NOMO-1 (cell line): ENCODE results near the gene LRP1-AS.
A peak's percentile ranks its signal among the peaks of the same experiment; 100 is the strongest.

Experiments
- DNase-seq, 2 experiments: peaks; one replicate each; lab custom pipeline; 2025; ENCODE audit not compliant: unreplicated experiment in 2 of 2; lab: John Stamatoyannopoulos, UW

LRP1-AS gene

DNA sequence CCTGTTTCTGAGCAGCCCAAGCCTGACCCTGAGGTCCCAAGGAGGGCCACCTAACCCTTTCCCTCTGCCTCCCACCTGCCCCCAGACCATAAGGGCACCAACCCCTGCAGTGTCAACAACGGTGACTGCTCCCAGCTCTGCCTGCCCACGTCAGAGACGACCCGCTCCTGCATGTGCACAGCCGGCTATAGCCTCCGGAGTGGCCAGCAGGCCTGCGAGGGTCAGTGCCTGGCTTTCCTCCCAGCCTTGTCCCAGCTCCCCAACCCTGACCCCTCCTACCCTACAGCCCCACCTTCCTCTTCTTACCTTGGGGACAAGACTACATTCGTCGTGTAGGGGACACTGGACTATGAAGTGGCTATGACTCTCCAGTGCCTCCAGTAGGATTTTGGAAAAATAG is 33.7 kb upstream of the LRP1-AS start:
- no peak for DNase-seq

DNA sequence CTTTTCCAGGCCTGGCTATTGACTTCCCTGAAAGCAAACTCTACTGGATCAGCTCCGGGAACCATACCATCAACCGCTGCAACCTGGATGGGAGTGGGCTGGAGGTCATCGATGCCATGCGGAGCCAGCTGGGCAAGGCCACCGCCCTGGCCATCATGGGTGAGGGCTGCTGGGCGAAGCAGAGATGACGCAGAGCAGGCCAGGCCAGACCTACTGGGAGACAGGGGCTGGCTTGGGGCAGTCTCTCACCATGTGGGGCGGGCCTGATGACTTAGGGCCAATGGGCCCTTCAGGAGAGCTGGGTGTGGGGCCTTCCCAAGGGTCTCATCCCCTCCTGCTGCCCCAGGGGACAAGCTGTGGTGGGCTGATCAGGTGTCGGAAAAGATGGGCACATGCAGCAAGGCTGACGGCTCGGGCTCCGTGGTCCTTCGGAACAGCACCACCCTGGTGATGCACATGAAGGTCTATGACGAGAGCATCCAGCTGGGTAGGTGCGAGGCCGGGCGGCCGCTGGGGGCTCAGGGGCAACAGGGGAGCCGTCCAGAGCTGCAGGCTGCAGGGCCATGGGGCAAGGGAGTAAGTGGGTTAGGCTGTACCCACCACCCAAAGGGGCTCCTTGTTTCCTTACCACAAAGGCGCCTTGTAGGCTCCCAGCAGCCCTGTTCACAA is 33.0 kb upstream of the LRP1-AS start:
- DNase-seq: no peak

DNA sequence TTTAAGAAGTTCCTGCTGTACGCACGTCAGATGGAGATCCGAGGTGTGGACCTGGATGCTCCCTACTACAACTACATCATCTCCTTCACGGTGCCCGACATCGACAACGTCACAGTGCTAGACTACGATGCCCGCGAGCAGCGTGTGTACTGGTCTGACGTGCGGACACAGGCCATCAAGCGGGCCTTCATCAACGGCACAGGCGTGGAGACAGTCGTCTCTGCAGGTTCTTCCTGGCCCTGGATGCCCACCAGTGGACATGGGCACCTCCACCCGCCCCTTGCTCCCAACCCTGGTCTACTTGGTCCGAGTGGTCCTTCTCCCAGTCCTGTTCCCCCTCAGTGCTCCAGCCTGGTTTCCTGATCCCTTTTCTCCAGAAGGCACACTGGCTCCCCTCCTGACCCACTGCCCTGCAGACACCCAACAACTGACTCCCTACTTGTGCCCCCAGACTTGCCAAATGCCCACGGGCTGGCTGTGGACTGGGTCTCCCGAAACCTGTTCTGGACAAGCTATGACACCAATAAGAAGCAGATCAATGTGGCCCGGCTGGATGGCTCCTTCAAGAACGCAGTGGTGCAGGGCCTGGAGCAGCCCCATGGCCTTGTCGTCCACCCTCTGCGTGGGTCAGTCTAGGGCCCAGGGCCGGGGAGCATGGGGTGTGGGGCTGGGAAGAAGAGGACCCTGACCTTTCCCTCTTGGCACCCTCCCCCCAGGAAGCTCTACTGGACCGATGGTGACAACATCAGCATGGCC is 32.1 kb upstream of the LRP1-AS start:
- DNase-seq: no peak

GRCh38 chr12:57178213-57178612 is 30.8 kb upstream of the LRP1-AS start:
- DNase-seq: no peak

GRCh38 chr12:57177354-57177753 is 29.9 kb upstream of the LRP1-AS start:
- DNase-seq: no peak

GRCh38 chr12:57176846-57177245 is 29.4 kb upstream of the LRP1-AS start:
- no peak for DNase-seq

DNA sequence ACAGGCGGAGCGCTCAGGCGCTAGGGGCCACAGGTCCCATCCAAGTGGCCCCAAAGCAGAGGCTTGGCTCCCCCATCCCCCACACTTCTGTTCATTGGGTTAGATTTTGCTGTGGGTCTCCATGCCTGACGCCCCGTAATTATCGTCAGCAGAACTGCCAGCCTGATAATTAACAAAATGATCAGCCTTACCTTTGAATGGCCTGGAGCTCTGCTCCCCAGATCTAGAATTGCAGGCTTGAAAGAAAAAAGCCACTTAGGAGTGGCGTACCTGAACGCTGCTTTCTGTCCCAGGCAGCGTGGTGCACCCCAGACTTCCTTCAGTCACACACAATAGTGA is 28.7 kb upstream of the LRP1-AS start:
- DNase-seq: no peak

- peak; percentile 63 to 77 for DNase-seq
Measured at GRCh38 chr12:57175428-57176138, 28.2 kb upstream of the LRP1-AS start.

DNA sequence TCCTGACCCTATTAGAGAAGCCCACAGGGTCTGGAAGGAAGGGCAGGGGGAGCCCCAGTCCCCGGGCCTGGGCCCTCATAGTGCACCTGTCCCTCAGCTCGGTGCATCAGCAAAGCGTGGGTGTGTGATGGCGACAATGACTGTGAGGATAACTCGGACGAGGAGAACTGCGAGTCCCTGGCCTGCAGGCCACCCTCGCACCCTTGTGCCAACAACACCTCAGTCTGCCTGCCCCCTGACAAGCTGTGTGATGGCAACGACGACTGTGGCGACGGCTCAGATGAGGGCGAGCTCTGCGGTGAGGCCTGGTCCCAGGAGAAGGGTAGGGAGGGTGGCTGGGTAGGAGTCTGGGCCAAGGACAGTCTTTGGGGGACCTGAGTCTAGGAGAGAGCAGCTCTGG is 26.3 kb upstream of the LRP1-AS start:
- no peak for DNase-seq

GRCh38 chr12:57173089-57173488 is 25.7 kb upstream of the LRP1-AS start:
- DNase-seq: peak in 1 of 2 experiments; percentile 6

- DNase-seq: no peak
Measured at GRCh38 chr12:57171668-57172067, 24.2 kb upstream of the LRP1-AS start.

DNA sequence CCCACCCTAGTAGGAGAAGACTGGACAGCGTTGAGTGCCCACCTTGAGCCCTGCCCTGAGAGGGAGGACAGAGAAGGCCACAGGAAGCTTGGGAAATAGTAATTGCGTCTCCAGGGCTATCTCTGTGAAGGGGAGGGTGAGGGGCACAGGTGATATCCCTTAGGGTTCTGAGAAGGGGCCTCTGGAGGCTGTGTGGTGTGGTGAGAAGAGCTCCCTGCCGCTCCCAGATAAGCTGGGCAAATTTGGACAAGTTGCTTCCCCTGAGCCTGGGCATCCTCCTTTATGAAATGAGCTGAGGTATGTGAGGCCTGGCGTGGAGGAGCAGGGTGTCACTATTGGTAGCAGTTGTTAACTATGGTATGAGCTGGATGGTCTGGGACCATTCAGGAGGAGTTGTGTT is 23.5 kb upstream of the LRP1-AS start:
- no peak for DNase-seq

DNA sequence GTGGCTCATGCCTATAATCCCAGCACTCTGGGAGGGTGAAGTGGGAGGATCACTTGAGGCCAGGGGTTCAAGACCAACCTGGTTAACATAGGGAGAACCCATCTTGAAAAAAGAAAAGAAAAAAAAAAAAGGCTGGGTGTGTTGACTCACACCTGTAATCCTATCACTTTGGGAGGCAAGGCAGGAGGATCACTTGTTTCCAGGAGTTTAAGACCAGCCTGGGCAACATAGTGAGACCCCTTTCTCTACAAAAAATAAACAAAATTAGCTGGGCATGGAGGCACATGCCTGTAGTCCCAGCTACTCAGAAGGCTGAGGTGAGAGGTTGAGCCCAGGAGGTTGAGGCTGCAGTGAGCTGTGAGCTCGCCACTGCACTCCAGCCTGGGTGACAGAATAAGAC is 23.0 kb upstream of the LRP1-AS start:
- no peak for DNase-seq

DNA sequence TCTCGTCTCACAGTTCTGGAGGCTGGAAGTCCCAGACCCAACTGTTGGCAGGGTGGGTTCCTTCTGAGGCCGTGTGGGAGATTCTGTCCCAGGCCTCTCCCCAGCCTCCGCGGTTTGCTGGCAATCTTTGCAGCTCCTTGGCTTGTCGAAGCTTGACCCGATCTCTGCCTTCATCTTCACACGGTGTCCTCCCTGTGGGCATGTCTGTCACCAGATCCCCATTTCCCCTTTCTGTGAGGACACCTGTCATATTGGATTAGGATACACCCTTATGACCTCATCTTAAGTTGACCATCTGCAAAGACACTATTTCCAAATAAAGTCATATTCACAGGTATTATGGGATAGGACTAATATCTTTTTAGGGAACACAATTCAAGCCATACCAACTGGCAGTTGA is 22.6 kb upstream of the LRP1-AS start:
- no peak for DNase-seq

DNA sequence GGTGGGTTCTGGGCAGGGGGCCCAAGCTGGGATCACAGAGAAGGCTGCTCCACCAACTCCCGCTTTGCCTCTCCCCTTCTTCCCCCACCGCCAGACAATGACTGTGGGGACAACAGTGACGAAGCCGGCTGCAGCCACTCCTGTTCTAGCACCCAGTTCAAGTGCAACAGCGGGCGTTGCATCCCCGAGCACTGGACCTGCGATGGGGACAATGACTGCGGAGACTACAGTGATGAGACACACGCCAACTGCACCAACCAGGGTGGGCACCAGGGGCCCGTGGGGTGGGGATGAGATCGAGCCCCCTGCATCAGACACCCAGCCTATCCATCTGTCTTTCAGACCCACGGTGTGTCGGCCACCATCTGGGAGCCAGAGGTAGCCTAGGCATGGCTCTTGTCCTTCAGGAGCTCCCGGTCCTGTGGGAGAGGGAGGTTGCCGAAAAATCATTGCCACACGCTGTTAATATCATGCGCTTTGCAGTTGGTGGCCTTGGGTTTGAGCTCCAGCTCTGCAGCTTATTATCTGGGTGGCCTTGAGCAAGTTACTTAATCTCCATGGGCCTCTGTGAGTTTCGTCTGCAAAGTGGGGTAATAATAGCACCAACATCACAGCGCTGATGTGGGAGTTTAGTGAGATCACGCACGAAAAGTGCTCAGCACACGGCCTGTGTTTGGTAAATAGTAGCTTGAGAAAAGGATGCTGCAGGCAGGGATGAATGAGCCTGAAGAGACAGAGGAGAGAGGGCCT is 21.8 kb upstream of the LRP1-AS start:
- no peak for DNase-seq

DNA sequence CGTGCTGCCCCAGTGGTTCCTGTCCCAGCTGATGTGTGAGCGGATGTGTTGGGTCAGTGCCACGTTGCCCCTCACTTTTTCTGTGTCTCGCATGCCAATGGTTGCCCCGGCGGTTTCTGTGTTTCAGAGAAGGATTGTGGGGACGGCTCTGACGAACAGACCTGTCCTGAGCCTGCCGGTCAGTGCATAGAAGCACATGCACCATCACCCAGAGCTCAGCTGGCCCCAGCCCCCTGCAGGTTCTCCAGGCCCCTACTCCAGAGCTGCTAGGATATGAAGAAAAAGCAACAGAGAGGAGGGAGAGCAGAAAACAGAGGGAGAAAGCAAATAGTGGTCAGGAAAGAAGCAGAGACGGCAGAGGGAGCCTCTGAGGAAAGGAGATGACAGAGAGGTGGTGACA is 20.6 kb upstream of the LRP1-AS start:
- no peak for DNase-seq

GRCh38 chr12:57166971-57167371 is 19.6 kb upstream of the LRP1-AS start:
- no peak for DNase-seq

- no peak for DNase-seq
Measured at GRCh38 chr12:57165741-57166140, 18.3 kb upstream of the LRP1-AS start.

GRCh38 chr12:57164966-57165625 is 17.7 kb upstream of the LRP1-AS start:
- DNase-seq: no peak

DNA sequence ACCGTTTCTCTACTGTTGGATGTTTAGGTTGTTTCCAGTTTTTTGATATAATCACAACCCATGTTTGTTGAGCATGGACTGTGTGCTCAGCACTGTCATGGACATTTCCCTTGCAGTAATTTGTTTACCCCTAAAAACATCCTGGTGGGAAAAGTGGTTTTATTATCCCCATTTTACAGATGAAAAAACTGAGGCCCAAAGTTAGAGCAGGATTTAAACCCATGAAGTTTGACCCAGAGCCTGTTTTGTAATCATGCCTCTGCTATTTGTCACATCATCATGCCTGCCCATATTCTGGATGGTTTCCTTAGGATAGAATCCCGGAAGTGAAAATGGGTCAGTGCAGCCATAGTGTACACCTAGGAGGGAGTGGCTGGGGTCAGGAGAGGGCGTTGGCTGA is 17.0 kb upstream of the LRP1-AS start:
- DNase-seq: no peak
